Effector CD8-positive, alpha-beta T cell (primary cell): Measurements from ENCODE around the gene F5.

Experiments
- DNase-seq: peaks from one replicate; lab custom pipeline; 2025; lab: John Stamatoyannopoulos, UW
- total RNA-seq, 4 experiments: gene quantifications; one replicate each; lab custom pipeline; 2026; lab: John Stamatoyannopoulos, UW

Gene F5
- 0 to 41.6 (median 18.2) reads per million in 4 experiments for total RNA-seq

GRCh38 chr1:169586395-169587255, at the start of gene F5:
Gene F5, minus strand, starts transcription at chr1:169586481. Its CDS starts 95 bp downstream, at chr1:169586386.
- DNase-seq, result peak; percentile 39

DNA sequence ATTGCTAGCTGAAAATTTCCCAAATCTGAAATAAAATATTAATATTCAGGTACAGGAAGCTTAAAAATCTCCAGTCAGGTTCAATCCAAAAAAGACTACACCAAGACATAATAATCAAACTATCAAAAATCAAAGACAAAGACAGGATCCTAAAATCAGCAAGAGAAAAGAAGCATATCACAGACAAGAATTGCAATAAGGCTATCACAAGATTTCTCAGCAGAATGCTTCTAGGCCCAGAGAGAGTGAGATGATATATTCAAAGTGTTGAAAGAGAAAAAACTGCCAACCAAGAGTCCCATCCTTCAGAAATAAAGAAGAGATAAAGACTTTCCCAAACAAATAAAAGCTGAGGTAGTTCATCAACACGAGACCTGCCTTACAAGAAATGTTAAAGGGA, 48.6 kb upstream of the F5 start:
- no peak for DNase-seq

DNA sequence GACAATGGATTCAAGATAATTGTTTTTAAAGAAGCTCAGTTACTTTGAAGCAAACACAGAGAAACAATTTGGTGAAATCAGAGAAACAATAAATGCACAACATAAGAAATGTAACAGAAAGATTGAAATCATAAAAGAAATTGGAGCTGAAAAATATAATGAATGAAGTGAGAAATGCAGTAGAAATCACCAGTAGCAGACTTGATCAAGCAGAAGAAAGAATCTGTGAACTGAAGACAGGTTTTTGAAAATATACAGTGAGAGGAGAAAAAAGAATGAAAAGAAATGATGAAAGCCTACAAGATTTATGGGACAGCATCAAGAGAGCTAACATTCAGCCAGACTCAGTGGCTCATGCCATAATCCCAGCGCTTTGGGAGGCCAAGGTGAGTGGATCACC, 47.9 kb upstream of the F5 start:
- no peak for DNase-seq

GRCh38 chr1:169631249-169631648, 45.0 kb upstream of the F5 start:
- DNase-seq, result no peak

GRCh38 chr1:169630006-169630405, 43.7 kb upstream of the F5 start, which contains the start of gene SELP:
Gene SELP, minus strand, starts transcription at chr1:169630124. Its CDS starts 50 bp downstream, at chr1:169630074.
- no peak for DNase-seq

GRCh38 chr1:169624912-169625311, 38.6 kb upstream of the F5 start:
- no peak for DNase-seq

DNA sequence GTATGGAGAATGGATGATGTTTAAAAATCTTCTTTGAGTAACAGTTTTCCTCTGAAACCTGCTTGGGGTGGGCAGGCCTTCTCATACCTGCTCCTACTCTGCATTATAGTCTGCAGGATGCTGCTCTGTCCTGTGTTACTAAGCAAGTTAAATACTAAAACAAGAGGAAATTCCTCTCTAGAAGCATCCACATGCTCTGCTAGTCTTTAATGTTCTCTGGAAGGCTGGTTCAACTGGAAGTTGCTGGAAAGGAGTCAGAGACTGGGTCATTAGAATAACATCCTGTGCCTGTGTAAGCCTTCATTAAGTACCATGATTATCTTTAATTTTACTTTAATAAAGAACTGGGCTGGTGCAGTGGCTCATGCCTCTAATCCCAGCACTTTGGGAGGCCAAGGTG, 37.8 kb upstream of the F5 start:
- DNase-seq, result no peak

GRCh38 chr1:169623132-169623926, 37.0 kb upstream of the F5 start:
- no peak for DNase-seq

DNA sequence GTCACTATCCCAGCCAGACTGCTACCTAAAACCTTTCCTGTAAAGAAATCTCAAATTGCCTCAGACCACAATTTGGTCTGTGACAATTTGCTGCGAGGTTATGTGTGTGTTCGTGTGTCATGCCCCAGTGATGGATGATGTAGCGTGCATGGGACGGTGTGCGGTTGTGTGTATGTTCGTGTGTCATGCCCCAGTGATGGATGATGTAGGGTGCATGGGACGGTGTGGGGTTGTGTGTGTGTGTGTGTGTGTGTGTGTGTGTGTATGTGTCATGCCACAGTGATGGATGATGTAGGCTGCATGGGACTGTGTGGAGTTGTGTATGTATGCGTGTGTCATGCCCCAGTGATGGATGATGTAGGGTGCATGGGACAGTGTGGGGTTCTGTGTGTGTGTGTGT, 34.3 kb upstream of the F5 start:
- DNase-seq, result no peak

GRCh38 chr1:169618367-169618766, 32.1 kb upstream of the F5 start:
- DNase-seq, result no peak

DNA sequence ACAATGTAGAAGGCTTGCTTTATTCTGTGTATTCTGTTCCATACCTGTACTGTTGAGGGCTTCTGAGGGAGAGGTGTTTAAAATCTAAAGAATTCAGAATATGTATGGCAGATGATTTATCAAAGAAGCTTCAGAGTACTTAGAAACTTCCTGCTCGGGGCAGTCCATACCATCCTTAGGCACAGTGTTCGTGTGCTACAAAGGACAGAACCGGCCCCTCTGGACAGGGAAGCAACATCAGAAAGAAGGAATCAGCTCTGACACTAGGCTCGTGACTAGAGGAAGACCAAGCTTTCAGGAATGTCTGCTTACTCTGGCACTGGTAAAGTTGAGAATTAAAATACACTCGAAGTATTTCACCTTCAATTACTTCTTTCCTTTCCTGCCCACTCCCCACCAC, 29.5 kb upstream of the F5 start:
- no peak for DNase-seq

- no peak for DNase-seq
These were observed 24.6 kb upstream of the F5 start for GRCh38 chr1:169610858-169611257.

DNA sequence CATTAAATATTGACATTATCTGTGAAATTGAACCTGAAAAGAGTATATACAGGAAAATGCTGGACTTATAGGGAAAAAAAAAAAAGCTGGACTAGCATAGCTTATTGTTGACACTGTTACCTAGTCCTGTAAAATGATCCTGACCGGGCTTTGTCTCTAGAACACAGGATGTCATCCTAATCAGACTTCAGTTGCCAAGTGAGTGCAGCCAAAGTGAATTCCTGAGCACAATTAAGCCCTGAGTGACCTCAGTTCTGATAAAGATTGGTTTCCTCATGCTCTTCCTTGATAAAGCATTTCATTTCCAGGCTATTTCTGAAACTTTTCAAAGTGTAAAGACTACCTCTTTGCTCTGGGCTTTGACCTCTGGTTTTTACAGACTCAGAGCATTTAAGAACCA, 23.8 kb upstream of the F5 start:
- DNase-seq, result no peak

DNA sequence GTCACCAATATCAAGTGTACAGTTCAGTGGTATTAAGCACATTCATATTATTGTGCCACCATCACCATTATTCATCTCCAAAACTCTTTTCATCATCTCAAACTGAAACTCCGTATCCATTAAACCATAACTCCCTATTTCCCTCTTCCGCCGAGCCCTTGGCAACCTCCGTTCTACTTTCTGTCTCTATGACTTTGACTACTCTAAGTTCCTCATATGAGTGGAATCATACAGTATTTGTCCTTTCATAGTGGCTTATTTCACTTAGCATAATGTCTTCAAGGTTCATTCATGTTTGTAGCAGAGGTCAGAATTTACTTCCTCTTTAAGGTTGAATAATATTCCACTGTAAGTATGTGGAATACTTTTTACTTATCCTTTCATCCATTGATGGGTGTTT, 21.9 kb upstream of the F5 start:
- DNase-seq, result no peak

DNA sequence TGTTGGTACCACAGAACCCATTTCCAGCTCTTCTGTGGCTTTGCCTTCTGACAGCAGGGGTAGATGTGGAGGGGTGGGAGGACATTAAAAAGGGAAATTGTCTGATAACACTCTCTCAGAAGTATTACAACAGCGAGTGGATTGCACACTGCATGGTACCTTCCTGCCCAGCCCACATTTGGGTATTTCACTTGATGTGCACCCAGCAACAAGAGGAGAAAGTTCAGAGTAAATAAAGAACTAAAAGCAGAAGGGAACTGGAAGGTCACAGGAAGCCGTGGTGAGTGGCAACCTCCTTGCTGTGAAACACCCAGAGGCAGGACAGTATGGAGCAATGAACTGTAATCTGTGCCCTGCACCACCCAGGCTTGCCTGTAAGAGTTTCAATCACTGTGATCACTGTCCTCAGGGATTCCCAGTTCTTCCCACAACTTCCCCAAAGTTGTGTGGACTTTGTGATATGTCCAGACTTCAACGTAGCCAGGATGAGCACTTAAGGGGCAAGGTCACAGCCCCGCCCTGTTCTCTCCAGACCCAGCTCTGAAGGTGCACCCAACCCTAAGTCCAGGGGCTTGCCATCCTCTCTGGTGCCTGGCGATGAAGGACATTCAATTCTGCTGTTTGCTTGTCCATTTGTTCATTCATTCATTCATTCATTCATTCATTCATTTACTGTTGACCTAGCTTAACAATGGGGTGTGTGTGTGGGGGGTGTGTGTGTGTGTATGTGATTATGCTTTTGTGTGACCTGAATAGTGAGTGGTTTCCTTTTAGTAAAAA, 18.7 kb upstream of the F5 start:
- no peak for DNase-seq

- no peak for DNase-seq
These were observed 15.0 kb upstream of the F5 start for GRCh38 chr1:169601096-169601881.

GRCh38 chr1:169595764-169596711, 9.8 kb upstream of the F5 start:
- no peak for DNase-seq

DNA sequence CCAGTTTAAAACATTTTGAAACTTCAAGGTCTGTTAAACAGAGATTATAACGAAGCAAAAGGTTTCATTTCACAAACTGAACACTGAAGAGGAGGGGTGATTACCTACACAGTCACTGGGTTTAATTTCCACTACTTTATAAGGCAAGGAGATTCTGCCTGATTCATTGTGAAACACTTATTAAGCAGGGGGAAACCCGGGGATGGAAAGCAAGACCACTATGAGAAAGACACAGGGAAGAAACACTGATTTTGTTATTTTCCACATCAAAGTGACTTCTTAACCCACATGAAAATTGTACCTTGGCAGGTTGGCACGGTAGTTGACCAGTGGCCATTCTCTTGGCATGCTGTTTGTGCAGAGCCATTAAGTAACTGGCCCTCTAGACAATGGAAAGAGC, 8.1 kb upstream of the F5 start:
- no peak for DNase-seq

DNA sequence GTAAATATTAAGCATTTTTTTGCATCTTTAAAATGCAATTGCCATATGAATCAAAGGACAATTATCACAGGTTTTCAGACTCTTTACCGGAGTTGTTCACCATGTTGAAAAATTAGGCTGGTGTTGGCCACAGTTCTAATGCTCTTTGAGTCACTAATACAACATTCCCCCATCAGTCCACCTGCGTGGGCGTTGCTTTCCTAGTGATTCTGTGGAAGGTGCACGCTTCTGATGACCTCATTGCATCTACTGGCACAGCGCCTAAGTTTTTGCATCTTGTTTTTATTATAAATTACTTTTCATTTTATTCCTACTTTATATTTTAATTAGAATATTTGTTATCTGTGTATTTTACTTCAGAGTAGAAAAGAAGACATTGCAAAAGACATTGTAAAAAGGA, 4.7 kb upstream of the F5 start:
- no peak for DNase-seq

DNA sequence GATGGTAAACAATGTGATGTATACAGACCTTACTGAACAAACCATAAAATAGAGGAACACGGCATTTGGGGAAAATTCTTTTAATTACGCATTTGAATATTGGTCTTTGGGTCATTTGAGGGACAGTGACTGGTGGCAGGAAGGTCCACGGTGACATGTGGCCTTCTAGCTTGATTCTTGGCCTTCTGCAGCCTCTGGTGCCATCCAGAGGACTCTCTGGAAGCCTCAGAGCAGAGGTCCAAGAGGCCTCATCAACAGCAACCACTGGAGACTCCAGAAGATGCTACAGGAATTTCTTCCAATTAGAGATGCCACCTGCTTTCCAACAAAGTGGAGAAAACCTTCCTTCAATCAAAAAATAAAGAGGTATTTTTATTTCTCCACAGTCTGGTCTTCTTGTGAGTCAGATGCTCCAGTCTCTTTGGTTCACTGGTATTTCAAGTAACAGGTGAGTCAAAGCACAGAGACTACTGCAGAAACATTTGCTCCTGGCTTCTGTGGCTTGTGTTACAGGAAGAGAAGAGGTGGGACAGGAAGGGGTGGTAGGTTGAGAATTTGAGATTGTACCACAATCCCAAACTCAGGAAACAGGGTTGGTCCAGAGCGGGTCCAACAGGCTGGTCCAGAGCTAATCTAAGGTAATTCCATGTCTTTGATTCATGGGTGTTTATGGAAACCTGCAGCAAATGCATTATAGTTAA, 2.7 kb upstream of the F5 start:
- DNase-seq, result no peak
